Measurements from ENCODE around the gene MLF2. TPM values are rescaled to one million over a fixed set of nuclear protein-coding genes. Genes with fewer than 3 reads are reported as not detected.

MLF2 gene
- total and polyA plus RNA-seq, 2 of the 13 experiments (the other 11 are each of a cell fraction or from before 2014, with no cell fraction given), result 88.1 to 167 TPM

GRCh38 chr12:6724409-6724797, 28.5 kb downstream of the MLF2 start (continued):
- TF ChIP-seq HMGXB4 (CRISPR knock-in tag; IDR thresholded peaks at IDR 0.05; ENCODE audit: borderline replicate concordance in 1 of 2, low read depth in 1 of 2) (no peak), ZNF567 (CRISPR knock-in tag; IDR thresholded peaks at IDR 0.05; ENCODE audit: borderline replicate concordance) (0 out of 2 replicates have a peak, but pooled peaks have one; percentile 28), ZBTB43 (CRISPR knock-in tag; conservative IDR thresholded peaks at IDR 0.05) (no peak; the same call in 1 of the 2 replicates), YY1 (IDR thresholded peaks at IDR 0.05; ENCODE audit: insufficient read depth, insufficient replicate concordance, low read depth, low read length) (no peak), ZNF407 (CRISPR knock-in tag; IDR thresholded peaks at IDR 0.05; ENCODE audit: not compliant biosample characterization) (no peak), TOE1 (CRISPR knock-in tag; IDR thresholded peaks at IDR 0.05) (no peak), PBX3 (CRISPR knock-in tag; IDR thresholded peaks at IDR 0.05; ENCODE audit: borderline replicate concordance) (0 out of 2 replicates have a peak, but pooled peaks have one; percentile 15), CHCHD3 (CRISPR knock-in tag; IDR thresholded peaks at IDR 0.05) (no peak), NR2F2 (IDR thresholded peaks at IDR 0.05; ENCODE audit: borderline replicate concordance, low read depth) (no peak), SMAD9 (CRISPR knock-in tag; IDR thresholded peaks at IDR 0.05) (no peak), REXO4 (CRISPR knock-in tag; IDR thresholded peaks at IDR 0.05; ENCODE audit: borderline replicate concordance) (0 out of 2 replicates have a peak, but pooled peaks have one; percentile 12), PRDM4 (CRISPR knock-in tag; IDR thresholded peaks at IDR 0.05; ENCODE audit: borderline replicate concordance) (no peak)
